CD4-positive, alpha-beta T cell treated with Interleukin-6 for 4 hours (primary cell): ENCODE measurements around the gene KCNC3.

ENCODE experiments used
- DNase-seq: peaks from one replicate; pipeline ENCODE4 v3.0.0-alpha.2; 2020; ENCODE audit warnings: mixed read lengths

Gene KCNC3

DNA sequence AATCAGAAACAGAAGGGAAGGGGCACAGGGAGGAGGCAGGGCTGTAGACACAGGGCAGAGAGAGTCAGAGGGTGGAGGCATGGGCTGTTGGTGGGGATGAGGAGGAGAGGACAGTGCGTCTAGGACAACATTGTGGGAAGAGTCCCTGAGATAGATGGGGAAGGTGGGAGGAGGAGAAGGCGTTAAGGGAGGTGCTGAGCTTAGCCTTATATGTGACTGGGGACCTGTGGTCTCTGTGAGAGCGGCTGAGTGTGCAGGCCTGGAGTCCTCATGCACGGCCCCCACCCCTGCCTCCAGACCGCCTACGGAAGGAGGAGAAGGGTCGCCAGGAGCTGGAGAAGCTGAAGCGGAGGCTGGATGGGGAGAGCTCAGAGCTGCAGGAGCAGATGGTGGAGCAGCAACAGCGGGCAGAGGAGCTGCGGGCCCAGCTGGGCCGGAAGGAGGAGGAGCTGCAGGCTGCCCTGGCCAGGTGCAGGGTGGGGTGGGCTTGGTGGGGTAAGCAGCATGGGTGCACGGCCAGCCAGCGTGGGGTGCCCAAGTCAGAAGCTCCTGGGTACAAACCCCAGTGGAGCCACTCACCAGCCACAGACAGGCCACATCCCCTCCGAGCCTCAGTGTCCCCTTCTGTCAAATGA is 56.8 kb downstream of the KCNC3 start:
- DNase-seq: no peak

DNA sequence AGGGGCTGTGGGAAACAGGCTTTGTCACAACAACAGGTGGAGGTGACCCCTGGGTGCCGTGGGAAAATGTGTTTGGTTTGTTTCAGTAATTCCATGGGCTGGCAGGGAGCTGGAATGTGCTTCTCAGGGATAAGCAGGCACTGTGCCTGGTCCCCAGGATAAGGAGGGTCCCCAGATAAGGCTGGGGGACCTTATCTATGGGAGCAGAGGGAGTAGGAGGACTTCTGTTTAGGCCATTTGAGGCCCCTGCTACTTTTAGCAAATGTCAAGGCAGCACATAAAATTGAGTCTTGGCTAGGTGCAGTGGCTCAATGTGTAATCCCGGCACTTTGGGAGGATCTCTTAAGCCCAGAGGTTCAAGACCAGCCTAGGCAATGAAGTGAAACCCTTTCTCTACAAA is 59.5 kb downstream of the KCNC3 start:
- DNase-seq: no peak

DNA sequence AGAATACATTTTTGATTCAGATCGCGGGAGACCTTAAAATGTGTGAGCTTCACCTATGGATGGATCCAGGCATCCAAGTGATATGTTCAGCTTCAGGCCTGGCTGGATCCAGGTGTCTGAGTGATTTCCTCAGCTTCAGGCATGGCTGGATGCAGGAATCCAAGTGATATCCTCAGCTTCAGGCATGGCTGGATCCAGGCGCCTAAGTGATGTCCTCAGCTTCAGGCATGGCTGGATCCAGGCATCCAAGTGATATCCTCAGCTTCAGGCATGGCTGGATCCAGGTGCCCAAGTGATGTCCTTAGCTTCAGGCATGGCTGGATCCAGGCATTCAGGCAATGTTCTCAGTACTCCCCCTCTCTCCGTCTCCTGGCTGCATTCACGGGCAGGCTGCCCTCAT is 60.7 kb downstream of the KCNC3 start:
- DNase-seq: no peak

DNA sequence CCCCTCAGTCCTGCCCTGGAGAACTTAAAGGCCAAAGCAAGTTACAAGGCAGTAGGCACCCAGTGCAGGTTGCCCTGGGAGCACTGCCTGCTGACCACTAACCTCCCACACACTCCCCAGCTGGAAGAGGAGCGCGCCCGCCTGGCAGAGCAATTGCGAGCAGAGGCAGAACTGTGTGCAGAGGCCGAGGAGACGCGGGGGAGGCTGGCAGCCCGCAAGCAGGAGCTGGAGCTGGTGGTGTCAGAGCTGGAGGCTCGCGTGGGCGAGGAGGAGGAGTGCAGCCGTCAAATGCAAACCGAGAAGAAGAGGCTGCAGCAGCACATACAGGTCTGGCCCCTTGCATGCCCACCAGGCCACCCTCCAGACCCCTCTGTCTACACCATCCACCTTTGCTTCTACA is 61.1 kb downstream of the KCNC3 start:
- no peak for DNase-seq

DNA sequence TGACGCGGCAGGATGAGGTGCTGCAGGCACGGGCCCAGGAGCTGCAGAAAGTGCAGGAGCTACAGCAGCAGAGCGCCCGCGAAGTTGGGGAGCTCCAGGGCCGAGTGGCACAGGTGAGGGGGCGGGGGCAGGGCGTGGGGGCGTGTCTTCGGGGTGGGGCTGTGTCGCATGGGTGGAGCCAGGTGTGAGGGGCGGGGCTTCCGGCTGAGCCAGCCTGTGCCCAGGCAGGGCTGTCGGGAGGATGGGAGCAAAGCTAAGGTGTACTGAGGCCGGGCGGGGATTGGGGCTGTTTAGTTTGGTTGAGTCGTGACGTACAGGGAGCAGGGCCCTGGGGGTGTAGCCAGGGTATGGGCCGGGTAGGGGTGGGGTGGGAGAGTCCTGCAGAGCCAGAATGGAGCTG is 62.3 kb downstream of the KCNC3 start:
- peak; percentile 23 for DNase-seq

DNA sequence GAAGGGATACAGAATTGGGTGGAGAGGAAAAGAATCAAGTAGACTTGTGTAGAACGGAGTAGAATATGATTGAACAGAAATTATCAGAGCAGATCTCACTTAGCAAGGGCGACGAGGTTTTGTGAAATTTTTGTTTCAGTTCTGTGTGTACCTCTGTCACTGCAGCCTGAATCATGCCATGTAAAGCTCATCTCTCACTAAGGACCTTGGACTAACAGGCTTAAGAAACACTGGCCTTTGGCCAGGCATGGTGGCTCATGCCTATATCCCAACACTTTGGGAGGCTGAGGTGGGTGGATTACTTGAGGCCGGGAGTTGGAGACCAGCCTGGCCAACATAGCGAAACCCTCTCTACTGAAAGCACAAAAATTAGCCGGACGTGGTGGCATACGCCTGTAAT is 63.1 kb downstream of the KCNC3 start:
- no peak for DNase-seq

DNA sequence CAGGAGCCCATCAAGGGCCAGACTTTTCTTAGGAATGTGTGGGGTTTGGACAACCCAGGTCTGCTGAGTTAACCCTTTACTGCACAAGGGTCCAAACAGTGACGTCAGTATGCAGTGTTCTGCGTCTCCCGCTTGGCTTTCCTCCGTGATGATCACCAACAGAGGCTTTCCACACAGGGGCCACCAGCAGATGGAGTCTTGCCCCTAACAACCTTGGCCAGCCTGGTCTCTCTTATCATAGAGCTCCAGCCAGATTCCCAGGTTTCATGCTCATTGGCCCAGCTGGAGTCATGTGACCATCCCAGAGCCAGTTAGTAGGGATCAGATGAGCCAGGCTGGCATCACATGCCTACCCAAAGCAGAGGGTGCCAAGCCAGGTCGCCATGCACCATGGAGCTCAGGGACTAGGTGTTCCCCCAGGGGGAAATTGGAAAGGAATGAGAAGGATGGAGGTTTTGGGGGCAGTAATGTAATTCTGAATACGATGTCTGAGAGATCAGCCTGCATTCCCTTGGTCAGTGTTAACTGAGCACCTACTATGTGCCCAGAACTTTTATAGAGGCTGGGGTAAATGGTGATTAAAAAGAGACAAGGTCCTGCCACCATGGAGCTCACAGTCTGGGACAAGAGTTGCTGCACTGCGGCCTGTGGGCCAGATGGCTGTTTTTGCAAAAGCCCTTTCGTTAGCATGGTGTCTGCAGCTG is 64.5 kb downstream of the KCNC3 start:
- DNase-seq: no peak

DNA sequence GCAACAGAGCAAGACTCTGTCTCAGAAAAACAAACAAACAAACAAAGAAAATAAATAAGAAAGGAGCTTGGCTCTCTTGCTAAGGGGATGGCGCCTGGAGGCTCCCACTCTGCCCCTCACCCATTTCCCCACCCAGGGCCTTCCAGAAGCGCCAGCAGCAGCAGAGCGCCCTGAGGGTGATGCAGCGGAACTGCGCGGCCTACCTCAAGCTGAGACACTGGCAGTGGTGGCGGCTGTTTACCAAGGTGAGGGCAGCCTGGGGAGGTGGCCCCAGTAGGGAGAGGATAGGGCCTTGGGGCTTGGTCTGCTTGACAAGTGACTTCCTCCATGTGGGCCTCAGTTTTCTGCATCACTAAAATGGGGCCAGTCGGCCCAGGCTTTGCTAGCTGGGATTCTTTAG is 66.0 kb downstream of the KCNC3 start:
- no peak for DNase-seq
